ENCODE results near the gene FUBP3. TPM values are rescaled to one million over a fixed set of nuclear protein-coding genes. Genes with fewer than 3 reads are reported as not detected.

Gene FUBP3
- total RNA-seq, 5 donors from 2014 or later (not counting 1 experiment from before 2014, with no cell fraction given): 34.2 to 44.7 (median 41.9) TPM

DNA sequence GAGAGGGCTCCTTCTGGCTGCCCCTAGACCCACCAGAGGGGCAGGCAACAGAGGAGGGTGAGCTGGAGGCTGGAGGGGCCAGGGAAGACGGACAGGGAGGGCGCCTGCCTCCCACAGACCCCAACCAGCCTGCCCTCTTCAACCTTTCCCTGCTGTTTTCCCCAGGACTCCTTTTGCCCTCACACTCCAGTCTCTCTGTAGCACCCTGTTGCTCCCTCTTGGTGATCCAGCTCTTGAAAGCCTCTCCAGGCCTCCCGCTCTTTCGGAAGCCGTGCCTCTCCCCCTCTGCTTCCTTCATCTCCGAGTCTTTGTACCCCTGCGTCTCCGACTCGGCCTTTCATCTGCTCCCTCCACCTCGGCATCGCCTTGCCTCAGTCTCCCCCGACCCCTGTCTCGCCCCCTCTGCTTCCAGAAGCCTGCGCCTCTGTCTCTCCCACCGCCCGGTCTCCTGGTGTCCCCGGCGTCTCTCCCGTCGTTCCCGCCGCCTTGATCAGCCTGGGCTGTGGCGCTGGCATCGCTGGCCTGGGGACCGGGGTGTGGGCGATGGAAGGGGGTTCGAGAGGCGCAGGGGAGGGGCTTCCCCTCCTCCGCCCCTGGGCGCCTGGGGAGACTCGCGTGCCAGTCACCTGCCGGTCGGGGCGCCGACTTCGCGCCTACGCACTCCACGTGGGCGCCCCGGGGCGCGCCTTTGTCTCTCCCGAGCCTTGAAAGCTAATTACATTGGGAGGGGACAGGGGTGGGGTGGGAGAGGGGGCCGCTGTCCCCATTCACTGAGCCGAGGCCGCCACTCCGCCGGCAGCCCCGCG lies 79.7 kb downstream of the FUBP3 start:
- H3K27ac Mint-ChIP-seq: no peak overlapping the region
- Histone ChIP-seq H3K4me3 (ENCODE audit: control insufficient read depth in 1 of 2, extremely low read depth in 1 of 2, low read length in 1 of 2) (no peak overlapping the region), H3K27ac (ENCODE audit: low read length) (no peak overlapping the region), H3K9me3 (no peaks in the 10 kb centered on the region), H3K4me1 (ENCODE audit: control insufficient read depth in 1 of 2, extremely low read depth in 1 of 2, insufficient read depth in 2 of 2, low read length in 2 of 2) (peaks cover 2 to 39% of the 10 kb centered on the region in 2 experiments), H3K36me3 (ENCODE audit: control insufficient read depth in 2 of 2, extremely low read depth in 1 of 2, insufficient read depth in 1 of 2, low read length in 1 of 2) (no peaks in the 10 kb centered on the region), H3K27me3 (replicated peaks in 1 of 2; ENCODE audit: control insufficient read depth in 2 of 2, extremely low read depth in 1 of 2, insufficient read depth in 2 of 2, low read length in 1 of 2) (peaks cover 14 to 79% of the 10 kb centered on the region in 2 experiments)
- ChIA-PET POLR2A (no interaction called here), CTCF (no interaction called here)
- 22% methylated on average over 45 of the region's 52 CpGs for whole genome bisulfite sequencing (ENCODE audit: insufficient coverage)
- no peaks in the 10 kb centered on the region for H3K9me3 Mint-ChIP-seq
- no peaks in the 10 kb centered on the region for H3K36me3 Mint-ChIP-seq
- H3K4me3 Mint-ChIP-seq: peak overlapping the region in 1 of 3 donors; percentile 66
- peaks cover 48 to 67% of the 10 kb centered on the region in 2 donors for H3K27me3 Mint-ChIP-seq
- peaks cover 13 to 26% (median 25%) of the 10 kb centered on the region in 3 donors for H3K4me1 Mint-ChIP-seq
- no peak for DNase-seq
- no peak for ATAC-seq (replicated peaks in 1 of 4)

DNA sequence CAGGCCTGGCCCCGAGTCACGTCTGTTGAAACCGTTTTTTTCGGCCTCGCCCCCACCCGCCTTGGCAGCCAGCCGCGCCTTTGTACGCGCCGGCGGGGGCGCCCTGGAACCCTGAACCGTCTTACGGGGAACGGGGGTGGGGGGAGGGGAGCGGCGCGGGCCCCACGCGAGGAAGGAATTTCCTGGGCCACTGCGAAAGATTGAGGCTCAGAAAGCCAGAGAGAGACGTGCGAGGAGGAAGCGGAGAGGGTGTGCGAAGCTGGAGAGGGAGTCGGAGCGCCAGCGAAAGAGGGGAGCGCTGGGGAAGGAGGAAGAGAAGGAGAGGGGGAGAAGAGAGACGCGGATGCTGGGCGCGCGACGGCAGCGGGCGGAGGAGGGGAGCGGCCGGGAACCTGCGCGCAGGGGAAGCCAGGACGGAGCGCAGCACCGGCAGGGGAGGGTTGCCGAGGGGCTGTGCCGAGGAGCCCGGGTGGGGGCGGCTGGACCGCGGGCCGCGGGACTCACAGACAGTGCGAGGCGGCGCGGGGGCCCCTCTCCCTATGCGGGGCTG lies 80.4 kb downstream of the FUBP3 start:
- DNase-seq: no peak
- CTCF ChIA-PET: no interaction called here
- peaks cover 14 to 84% of the 10 kb centered on the region in 2 experiments for H3K27me3 ChIP-seq (replicated peaks in 1 of 2; ENCODE audit: control insufficient read depth in 2 of 2, extremely low read depth in 1 of 2, insufficient read depth in 2 of 2, low read length in 1 of 2)

DNA sequence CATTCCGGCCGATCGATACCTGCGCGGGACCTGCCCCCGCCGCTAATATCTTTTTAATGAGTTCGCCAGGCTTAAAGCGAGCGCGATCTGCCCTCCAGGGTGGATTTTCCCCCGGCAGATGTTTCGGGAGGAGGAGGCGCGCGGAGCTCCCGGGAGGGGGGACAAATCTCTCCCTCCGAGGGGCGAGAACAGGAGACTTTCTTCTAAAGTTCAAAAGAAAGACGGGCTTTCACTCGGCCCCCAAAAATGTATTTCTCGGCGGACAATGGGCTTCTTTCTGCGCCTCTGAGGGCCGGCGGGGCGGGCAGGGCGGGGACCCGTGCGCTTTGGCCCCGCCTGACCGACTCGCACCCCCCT lies 80.9 kb downstream of the FUBP3 start:
- ChIA-PET CTCF (no interaction called here), POLR2A (no interaction called here)
- H3K27me3 Mint-ChIP-seq: peaks cover 47 to 69% of the 10 kb centered on the region in 2 donors
- H3K9me3 Mint-ChIP-seq: no peaks in the 10 kb centered on the region
- Histone ChIP-seq H3K4me3 (ENCODE audit: control insufficient read depth in 1 of 2, extremely low read depth in 1 of 2, low read length in 1 of 2) (no peak overlapping the region), H3K4me1 (ENCODE audit: control insufficient read depth in 1 of 2, extremely low read depth in 1 of 2, insufficient read depth in 2 of 2, low read length in 2 of 2) (peaks cover 2 to 49% of the 10 kb centered on the region in 2 experiments), H3K9me3 (no peaks in the 10 kb centered on the region), H3K36me3 (ENCODE audit: control insufficient read depth in 2 of 2, extremely low read depth in 1 of 2, insufficient read depth in 1 of 2, low read length in 1 of 2) (no peaks in the 10 kb centered on the region), H3K27me3 (replicated peaks in 1 of 2; ENCODE audit: control insufficient read depth in 2 of 2, extremely low read depth in 1 of 2, insufficient read depth in 2 of 2, low read length in 1 of 2) (peaks cover 14 to 87% of the 10 kb centered on the region in 2 experiments), H3K27ac (ENCODE audit: low read length) (no peak overlapping the region)
- ATAC-seq (replicated peaks in 1 of 4): no peak
- WGBS (ENCODE audit: insufficient coverage): 9% methylated on average over 25 of the region's 33 CpGs
- no peak overlapping the region for H3K27ac Mint-ChIP-seq
- H3K36me3 Mint-ChIP-seq: no peaks in the 10 kb centered on the region
- no peak for DNase-seq
- H3K4me1 Mint-ChIP-seq: peaks cover 17 to 28% (median 27%) of the 10 kb centered on the region in 3 donors
- peak overlapping the region in 1 of 3 donors; percentile 66 for H3K4me3 Mint-ChIP-seq

More for the DNA sequence above, 80.4 kb downstream of the FUBP3 start:
- Histone ChIP-seq H3K4me3 (ENCODE audit: control insufficient read depth in 1 of 2, extremely low read depth in 1 of 2, low read length in 1 of 2) (no peak overlapping the region), H3K4me1 (ENCODE audit: control insufficient read depth in 1 of 2, extremely low read depth in 1 of 2, insufficient read depth in 2 of 2, low read length in 2 of 2) (peaks cover 2 to 44% of the 10 kb centered on the region in 2 experiments), H3K36me3 (ENCODE audit: control insufficient read depth in 2 of 2, extremely low read depth in 1 of 2, insufficient read depth in 1 of 2, low read length in 1 of 2) (no peaks in the 10 kb centered on the region), H3K27ac (ENCODE audit: low read length) (no peak overlapping the region), H3K9me3 (no peaks in the 10 kb centered on the region)
- peak overlapping the region in 2 of 3 donors; percentile 34 to 66 for H3K4me3 Mint-ChIP-seq
- POLR2A ChIA-PET: no interaction called here
- no peak for ATAC-seq (replicated peaks in 1 of 4)
- H3K4me1 Mint-ChIP-seq: peaks cover 15 to 27% (median 26%) of the 10 kb centered on the region in 3 donors
- 4% methylated on average over 42 of the region's 58 CpGs for WGBS (ENCODE audit: insufficient coverage)
- no peak overlapping the region for H3K27ac Mint-ChIP-seq
- H3K9me3 Mint-ChIP-seq: no peaks in the 10 kb centered on the region
- H3K27me3 Mint-ChIP-seq: peaks cover 48 to 69% of the 10 kb centered on the region in 2 donors
- H3K36me3 Mint-ChIP-seq: no peaks in the 10 kb centered on the region

DNA sequence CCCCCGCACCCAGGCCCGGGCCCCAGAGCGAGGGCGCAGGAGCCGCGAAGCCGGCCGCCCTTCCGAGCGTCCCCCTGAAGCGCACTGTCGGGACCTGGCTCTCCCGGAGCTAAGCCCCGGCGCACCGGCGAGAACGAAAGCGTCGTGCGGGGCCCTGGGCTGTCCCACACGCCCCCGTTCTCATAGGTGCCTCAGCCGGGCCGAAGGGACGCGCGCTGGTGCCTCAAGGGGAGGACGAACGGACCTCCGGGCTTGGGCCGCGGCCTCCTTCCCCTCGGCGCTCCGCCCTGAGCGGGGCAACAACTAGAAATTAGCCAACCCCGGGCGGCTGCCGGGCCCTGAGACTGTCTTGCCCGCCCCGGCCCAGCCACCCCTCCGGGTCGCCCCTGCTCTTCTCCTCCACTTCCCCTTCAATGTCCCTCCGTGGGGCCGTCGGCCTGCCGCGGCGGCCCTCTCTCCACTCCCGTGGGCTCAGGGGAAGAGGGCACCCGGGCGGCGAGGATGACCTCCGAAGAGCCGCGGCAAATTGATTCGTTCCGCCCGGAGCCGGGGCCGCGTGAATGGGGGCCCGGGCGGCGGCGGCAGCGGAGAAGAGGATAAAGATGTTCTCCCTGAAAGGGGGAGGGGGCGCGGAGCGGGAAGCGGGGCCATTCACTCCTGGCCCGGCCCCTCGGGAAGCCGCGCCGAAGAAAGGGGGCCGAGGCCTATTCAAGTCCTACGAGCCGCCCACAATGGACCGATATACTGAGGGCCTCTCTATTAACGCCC lies 81.5 kb downstream of the FUBP3 start:
- H3K27me3 ChIP-seq (replicated peaks in 1 of 2; ENCODE audit: control insufficient read depth in 2 of 2, extremely low read depth in 1 of 2, insufficient read depth in 2 of 2, low read length in 1 of 2): peaks cover 14 to 92% of the 10 kb centered on the region in 2 experiments
- ChIA-PET POLR2A (no interaction called here), CTCF (interaction anchor here in 1 of 2 donors (0.6 kb wide), 1 partner anchor 81 kb away, joined by 6 read pairs; the partner anchor contains the start of gene FUBP3)
- DNase-seq (no peak), ATAC-seq (replicated peaks in 1 of 4) (no peak)
- H3K4me3 ChIP-seq (ENCODE audit: control insufficient read depth in 1 of 2, extremely low read depth in 1 of 2, low read length in 1 of 2): no peak overlapping the region
- H3K4me1 ChIP-seq (ENCODE audit: control insufficient read depth in 1 of 2, extremely low read depth in 1 of 2, insufficient read depth in 2 of 2, low read length in 2 of 2): peaks cover 2 to 54% of the 10 kb centered on the region in 2 experiments
- Mint-ChIP-seq H3K36me3 (no peaks in the 10 kb centered on the region), H3K4me1 (peaks cover 20 to 32% (median 30%) of the 10 kb centered on the region in 3 donors), H3K4me3 (peak overlapping the region in 1 of 3 donors; percentile 85), H3K27ac (no peak overlapping the region), H3K9me3 (no peaks in the 10 kb centered on the region), H3K27me3 (peaks cover 46 to 68% of the 10 kb centered on the region in 2 donors)
- no peak overlapping the region for H3K27ac ChIP-seq (ENCODE audit: low read length)
- no peaks in the 10 kb centered on the region for H3K36me3 ChIP-seq (ENCODE audit: control insufficient read depth in 2 of 2, extremely low read depth in 1 of 2, insufficient read depth in 1 of 2, low read length in 1 of 2)
- WGBS (ENCODE audit: insufficient coverage): 2% methylated on average over 75 of the region's 82 CpGs
- no peaks in the 10 kb centered on the region for H3K9me3 ChIP-seq

DNA sequence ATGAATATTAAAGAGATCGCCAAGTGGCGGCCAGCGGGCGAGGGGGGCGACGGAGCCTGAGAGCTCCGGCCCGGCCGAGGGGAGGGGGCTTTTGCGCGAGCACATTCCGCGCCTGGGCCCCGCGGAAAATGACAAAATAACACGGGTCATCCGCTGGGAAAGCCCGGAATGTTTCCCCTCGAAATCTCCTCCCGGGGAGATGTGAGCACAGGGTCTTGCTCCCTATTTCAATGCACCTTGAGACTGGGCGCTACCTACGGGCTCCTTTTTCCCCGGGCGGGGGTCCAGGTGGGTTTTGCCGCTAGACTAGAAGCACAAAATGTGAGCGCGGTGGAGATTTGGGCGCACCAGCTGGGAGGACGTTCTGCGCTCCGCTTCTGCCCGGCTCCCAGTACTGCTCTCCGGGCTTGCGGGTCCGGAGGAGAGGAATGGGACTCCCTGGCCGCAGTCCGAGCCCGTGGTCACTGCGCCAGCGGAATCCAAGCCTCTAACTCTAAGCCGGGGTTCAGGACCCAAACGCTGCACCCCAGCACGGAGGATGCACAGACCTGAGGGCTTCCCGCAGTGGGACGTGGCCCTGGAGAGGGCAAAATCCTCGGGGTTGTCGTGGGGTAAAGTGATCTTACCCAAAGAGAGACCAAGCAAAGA lies 82.2 kb downstream of the FUBP3 start:
- Mint-ChIP-seq H3K27me3 (peaks cover 43 to 68% of the 10 kb centered on the region in 2 donors), H3K27ac (no peak overlapping the region), H3K36me3 (no peaks in the 10 kb centered on the region), H3K4me1 (peaks cover 20 to 35% (median 34%) of the 10 kb centered on the region in 3 donors), H3K9me3 (no peaks in the 10 kb centered on the region), H3K4me3 (peak overlapping the region in 1 of 3 donors; percentile 85)
- Histone ChIP-seq H3K27me3 (replicated peaks in 1 of 2; ENCODE audit: control insufficient read depth in 2 of 2, extremely low read depth in 1 of 2, insufficient read depth in 2 of 2, low read length in 1 of 2) (peaks cover 14 to 92% of the 10 kb centered on the region in 2 experiments), H3K4me3 (ENCODE audit: control insufficient read depth in 1 of 2, extremely low read depth in 1 of 2, low read length in 1 of 2) (peak overlapping the region in 1 of 2 donors; percentile 15), H3K27ac (ENCODE audit: low read length) (no peak overlapping the region), H3K9me3 (no peaks in the 10 kb centered on the region), H3K4me1 (ENCODE audit: control insufficient read depth in 1 of 2, extremely low read depth in 1 of 2, insufficient read depth in 2 of 2, low read length in 2 of 2) (peaks cover 2 to 61% of the 10 kb centered on the region in 2 experiments), H3K36me3 (ENCODE audit: control insufficient read depth in 2 of 2, extremely low read depth in 1 of 2, insufficient read depth in 1 of 2, low read length in 1 of 2) (no peaks in the 10 kb centered on the region)
- CTCF ChIA-PET: interaction anchor here in 1 of 2 donors (0.6 kb wide), 1 partner anchor 82 kb away, joined by 6 read pairs; the partner anchor contains the start of gene FUBP3
- POLR2A ChIA-PET: no interaction called here
- WGBS (ENCODE audit: insufficient coverage): 8% methylated on average over 38 of the region's 47 CpGs
- DNase-seq (no peak), ATAC-seq (replicated peaks in 1 of 4) (no peak)
